Kidney epithelial cell (primary cell): Measurements from ENCODE around the gene GNE. TPM values are rescaled to one million over a fixed set of nuclear protein-coding genes. Genes with fewer than 3 reads are reported as not detected.
"Not testable (repeated sequence)": the region's sequence is repeated elsewhere in the genome, so short reads cannot be mapped to it uniquely, and the experiment has no call there.

Experiments used
- DNase-seq: peaks from one replicate; pipeline ENCODE4 v3.0.0-alpha.2; 2010; ENCODE audit warnings: low read depth
- H3K27me3 ChIP-seq: 2 replicates; pipeline ENCODE4 v1.6.0; 2011; ENCODE audit warnings: low read length; ENCODE audit not compliant: control insufficient read depth, insufficient read depth
- H3K36me3 ChIP-seq: 2 replicates; pipeline ENCODE4 v1.5.1; 2011; ENCODE audit warnings: low read length; ENCODE audit not compliant: control insufficient read depth, insufficient read depth
- H3K4me3 ChIP-seq: 2 replicates; pipeline ENCODE4 v1.5.1; 2011; ENCODE audit warnings: low read depth, mild to moderate bottlenecking, control low read depth, low read length
- CTCF ChIP-seq: IDR thresholded peaks from 2 replicates; pipeline ENCODE4 v1.5.1; 2011; ENCODE audit warnings: mild to moderate bottlenecking, moderate library complexity, low read length, control low read depth, inconsistent platforms; ENCODE audit not compliant: insufficient read depth, poor library complexity, severe bottlenecking
- total RNA-seq: library from RNA; depleted of rRNA; stranded (reverse); fragments of >200 nt; gene quantifications from 2 replicates; pipeline ENCODE4 v1.2.3, GENCODE V29; 2015

Gene GNE
- total RNA-seq, 1 donor from 2014 or later: 23.9 TPM

GRCh38 chr9:36190388-36191289 is 67.6 kb downstream of the GNE start, which contains the start of gene CLTA:
CLTA (plus strand) TSS chr9:36190921; CDS start chr9:36191057, 136 bp downstream.
- peak; percentile 61 for TF ChIP-seq CTCF
- Histone ChIP-seq H3K36me3 (no peaks in the 10 kb centered on the region), H3K4me3 (peak within 1 kb of the TSS; percentile 90), H3K27me3 (no peaks in the 10 kb centered on the region)
- DNase-seq: peak; percentile 95

- TF ChIP-seq CTCF: no peak
- Histone ChIP-seq H3K4me3 (peak overlapping the region; percentile 90), H3K36me3 (no peaks in the 10 kb centered on the region), H3K27me3 (no peaks in the 10 kb centered on the region)
- no peak for DNase-seq
Observed at GRCh38 chr9:36189976-36190375, 68.3 kb downstream of the GNE start.

GRCh38 chr9:36188212-36188611 is 70.0 kb downstream of the GNE start:
- H3K36me3 ChIP-seq: no peaks in the 10 kb centered on the region
- TF ChIP-seq CTCF: no peak
- no peak overlapping the region for H3K4me3 ChIP-seq
- no peak for DNase-seq
- H3K27me3 ChIP-seq: no peaks in the 10 kb centered on the region

GRCh38 chr9:36187414-36187813 is 70.8 kb downstream of the GNE start:
- no peak overlapping the region for H3K4me3 ChIP-seq
- H3K27me3 ChIP-seq: no peaks in the 10 kb centered on the region
- TF ChIP-seq CTCF: no peak
- no peaks in the 10 kb centered on the region for H3K36me3 ChIP-seq
- DNase-seq: peak; percentile 78

- not testable (repeated sequence) for H3K36me3 ChIP-seq, DNase-seq
Observed at GRCh38 chr9:36180243-36180642, 78.0 kb downstream of the GNE start.

GRCh38 chr9:36177571-36177970 is 80.7 kb downstream of the GNE start:
- H3K36me3 ChIP-seq: no peaks in the 10 kb centered on the region
- H3K4me3 ChIP-seq: no peak overlapping the region
- no peak for TF ChIP-seq CTCF
- DNase-seq: no peak
- no peaks in the 10 kb centered on the region for H3K27me3 ChIP-seq

More at GRCh38 chr9:36180243-36180642, 78.0 kb downstream of the GNE start:
- not testable (repeated sequence) for H3K27me3 ChIP-seq, H3K4me3 ChIP-seq

GRCh38 chr9:36176496-36176895 is 81.8 kb downstream of the GNE start:
- H3K27me3 ChIP-seq, H3K4me3 ChIP-seq, H3K36me3 ChIP-seq, DNase-seq: not testable (repeated sequence)

GRCh38 chr9:36175209-36175608 is 83.0 kb downstream of the GNE start:
- not testable (repeated sequence) for DNase-seq, H3K36me3 ChIP-seq, H3K4me3 ChIP-seq, H3K27me3 ChIP-seq
